IMR-90 (cell line): ENCODE measurements around the gene DENND6A. TPM values are rescaled to one million over a fixed set of nuclear protein-coding genes. Genes with fewer than 3 reads are reported as not detected.

Experiments used
- ATAC-seq: fragments of 200-7000 bp; cut with Tn5 transposase; 2 replicates; pipeline ENCODE4 v1.9.1; 2020; ENCODE audit warnings: low read depth, mild to moderate bottlenecking, moderate library complexity
- BruUV-seq: library from RNA; stranded (reverse); fragments of 400-500 nt; replicated peaks from 2 replicates; lab custom pipeline; 2021; lab: Mats Ljungman, UMichigan
- CTCF ChIA-PET: fragments of 300-600 bp; formaldehyde crosslinking; extraction: SDS; loops from one replicate; lab custom pipeline; 2021; ENCODE audit warnings: antibody characterized with exemption; lab: Yijun Ruan, JAX
- POLR2A ChIA-PET: fragments of 300-600 bp; sonication (Branson Sonifier 250); formaldehyde crosslinking; loops from one replicate; lab custom pipeline; 2022; ENCODE audit warnings: antibody characterized with exemption; ENCODE audit not compliant: unreplicated experiment; lab: Charles Lee
- DNase-seq: peaks from one replicate; pipeline ENCODE4 v3.0.0; 2013
- H2AFZ ChIP-seq: replicated peaks from 2 replicates; pipeline ENCODE3; 2013; ENCODE audit warnings: low read length, mild to moderate bottlenecking; ENCODE audit not compliant: poor library complexity
- H2AK5ac ChIP-seq: 2 replicates; pipeline ENCODE4 v1.6.1; 2013; ENCODE audit warnings: low read depth, low read length, inconsistent platforms
- H2AK9ac ChIP-seq: replicated peaks from 2 replicates; pipeline ENCODE3; 2013; ENCODE audit warnings: mild to moderate bottlenecking, low read depth, low read length, moderate library complexity; ENCODE audit not compliant: poor library complexity
- H2BK120ac ChIP-seq: 2 replicates; pipeline ENCODE4 v1.6.1; 2013; ENCODE audit warnings: low read depth, low read length, inconsistent platforms
- H2BK15ac ChIP-seq: 3 replicates; pipeline ENCODE4 v1.6.1; 2013; ENCODE audit warnings: low read depth, low read length, inconsistent platforms
- H2BK20ac ChIP-seq: 2 replicates; pipeline ENCODE4 v1.6.1; 2013; ENCODE audit warnings: low read depth, mild to moderate bottlenecking, inconsistent platforms, low read length, moderate library complexity
- H2BK5ac ChIP-seq: 2 replicates; pipeline ENCODE4 v1.6.1; 2013; ENCODE audit warnings: mild to moderate bottlenecking, low read depth, low read length, inconsistent platforms; ENCODE audit not compliant: poor library complexity, severe bottlenecking
- H3K14ac ChIP-seq: replicated peaks from 2 replicates; pipeline ENCODE4 v1.6.1; 2013; ENCODE audit warnings: low read depth, low read length, inconsistent platforms
- H3K18ac ChIP-seq: 2 replicates; pipeline ENCODE4 v1.6.1; 2013; ENCODE audit warnings: low read depth, low read length, control low read depth
- H3K23ac ChIP-seq: 2 replicates; pipeline ENCODE4 v1.6.1; 2013; ENCODE audit warnings: low read depth, low read length, inconsistent platforms
- H3K27ac ChIP-seq: 2 replicates; pipeline ENCODE4 v1.5.1; 2013; ENCODE audit warnings: mild to moderate bottlenecking, control low read depth, low read length; ENCODE audit not compliant: insufficient read depth
- H3K27me3 ChIP-seq: 2 replicates; pipeline ENCODE4 v1.6.1; 2013; ENCODE audit warnings: low read length; ENCODE audit not compliant: control insufficient read depth, insufficient read depth
- H3K36me3 ChIP-seq: 2 replicates; pipeline ENCODE4 v1.6.1; 2013; ENCODE audit warnings: low read length, mixed read lengths; ENCODE audit not compliant: control insufficient read depth, insufficient read depth
- H3K4ac ChIP-seq: 2 replicates; pipeline ENCODE4 v1.6.1; 2013; ENCODE audit warnings: low read depth, low read length, inconsistent platforms
- H3K4me1 ChIP-seq: 2 replicates; pipeline ENCODE4 v1.6.1; 2013; ENCODE audit warnings: low read length, mixed read lengths; ENCODE audit not compliant: control insufficient read depth, insufficient read depth
- H3K4me2 ChIP-seq: 2 replicates; pipeline ENCODE4 v1.6.1; 2013; ENCODE audit warnings: low read depth, mild to moderate bottlenecking, control low read depth, low read length, moderate library complexity
- H3K4me3 ChIP-seq: 2 replicates; pipeline ENCODE4 v1.5.1; 2013; ENCODE audit warnings: low read depth, mild to moderate bottlenecking, control low read depth, low read length, moderate library complexity; ENCODE audit not compliant: insufficient read depth
- H3K56ac ChIP-seq: 2 replicates; pipeline ENCODE4 v1.6.1; 2013; ENCODE audit warnings: low read length, inconsistent platforms; ENCODE audit not compliant: insufficient read depth; ENCODE audit errors: extremely low read depth
- H3K79me1 ChIP-seq, 2 experiments: 2 replicates each; pipeline ENCODE4 v1.6.1; 2013; ENCODE audit warnings: low read length in 2 of 2, inconsistent platforms in 1 of 2, low read depth in 1 of 2
- H3K9ac ChIP-seq: 2 replicates; pipeline ENCODE4 v1.6.1; 2013; ENCODE audit warnings: low read depth, low read length, control low read depth
- H3K9me1 ChIP-seq: 2 replicates; pipeline ENCODE4 v1.6.1; 2013; ENCODE audit warnings: low read length, inconsistent platforms; ENCODE audit not compliant: insufficient read depth
- H3K9me3 ChIP-seq: 2 replicates; pipeline ENCODE4 v1.6.1; 2013; ENCODE audit warnings: low read length; ENCODE audit not compliant: control insufficient read depth, insufficient read depth
- H4K20me1 ChIP-seq: 2 replicates; pipeline ENCODE4 v1.6.1; 2013; ENCODE audit warnings: low read length, inconsistent platforms; ENCODE audit not compliant: insufficient read depth
- H4K5ac ChIP-seq: 2 replicates; pipeline ENCODE4 v1.6.1; 2013; ENCODE audit warnings: mild to moderate bottlenecking, low read depth, low read length, control low read depth
- H4K8ac ChIP-seq, 2 experiments: 2 replicates each; pipeline ENCODE4 v1.6.1; 2013; ENCODE audit warnings: low read depth in 2 of 2, low read length in 2 of 2, control low read depth in 1 of 2, inconsistent platforms in 1 of 2
- H4K91ac ChIP-seq: 2 replicates; pipeline ENCODE4 v1.6.1; 2013; ENCODE audit warnings: low read depth, low read length, inconsistent platforms; ENCODE audit not compliant: insufficient read depth
- BHLHE40 ChIP-seq: fragments of 150-350 bp; IDR thresholded peaks from 2 replicates; pipeline ENCODE4 v1.6.1; 2016; ENCODE audit warnings: mild to moderate bottlenecking, low read depth, low read length
- CEBPB ChIP-seq: IDR thresholded peaks from 2 replicates; pipeline ENCODE4 v1.6.1; 2012; ENCODE audit warnings: low read depth, low read length, improper control_type of control experiment
- CHD1 ChIP-seq: IDR thresholded peaks from 2 replicates; pipeline ENCODE4 v1.6.1; 2012; ENCODE audit warnings: low read depth, low read length, improper control_type of control experiment
- FOS ChIP-seq: fragments of 150-350 bp; IDR thresholded peaks from 2 replicates; pipeline ENCODE4 v1.6.1; 2016; ENCODE audit warnings: low read depth, low read length
- MAFK ChIP-seq: IDR thresholded peaks from 2 replicates; pipeline ENCODE4 v1.6.1; 2012; ENCODE audit warnings: low read depth, low read length, improper control_type of control experiment
- MAZ ChIP-seq: IDR thresholded peaks from 2 replicates; pipeline ENCODE4 v1.6.1; 2012; ENCODE audit warnings: low read depth, mild to moderate bottlenecking, low read length, improper control_type of control experiment, moderate library complexity, borderline replicate concordance
- MXI1 ChIP-seq: IDR thresholded peaks from 2 replicates; pipeline ENCODE4 v1.6.1; 2012; ENCODE audit warnings: low read depth, mild to moderate bottlenecking, low read length, moderate library complexity, borderline replicate concordance
- NFE2L2 ChIP-seq: fragments of 150-350 bp; IDR thresholded peaks from 2 replicates; pipeline ENCODE4 v1.6.1; 2016; ENCODE audit warnings: low read depth, mild to moderate bottlenecking, low read length
- POLR2A ChIP-seq: IDR thresholded peaks from 2 replicates; pipeline ENCODE4 v1.6.1; 2012; ENCODE audit warnings: mild to moderate bottlenecking, low read depth, low read length
- RAD21 ChIP-seq: IDR thresholded peaks from 2 replicates; pipeline ENCODE4 v1.6.1; 2012; ENCODE audit warnings: low read length, improper control_type of control experiment
- RCOR1 ChIP-seq: IDR thresholded peaks from 2 replicates; pipeline ENCODE4 v1.6.1; 2012; ENCODE audit warnings: mild to moderate bottlenecking, low read length, improper control_type of control experiment; ENCODE audit not compliant: insufficient replicate concordance
- RFX5 ChIP-seq: IDR thresholded peaks from 2 replicates; pipeline ENCODE4 v1.8.0; 2012; ENCODE audit warnings: low read depth, mild to moderate bottlenecking, low read length, moderate library complexity
- SMC3 ChIP-seq: fragments of 150-350 bp; IDR thresholded peaks from 2 replicates; pipeline ENCODE4 v1.6.1; 2016; ENCODE audit warnings: low read depth, mild to moderate bottlenecking, antibody characterized with exemption, low read length, moderate library complexity
- WGBS, 2 experiments: methylation state at CpG; one replicate each; pipeline versions ENCODE4 v1.1.5 to v1.1.7; 2013; ENCODE audit warnings: missing lambda C conversion rate in 2 of 2; ENCODE audit not compliant: insufficient read length in 1 of 2; ENCODE audit errors: extremely low coverage in 2 of 2; 5-methylcytosine and 5-hydroxymethylcytosine counted together
- dilution Hi-C: fragments of 300-500 bp; cut with HindIII; formaldehyde crosslinking; loops from one replicate; pipeline ENCODE4 v1.14.3; 2018; ENCODE audit warnings: low sequenced_read_pairs; ENCODE audit not compliant: unreplicated experiment
- in situ Hi-C: fragments of 300-500 bp; cut with MboI; formaldehyde crosslinking; loops from 3 replicates; pipeline ENCODE4 v1.14.3; 2019; ENCODE audit warnings: low sequenced_read_pairs, inconsistent platforms, mixed read lengths
- intact Hi-C: fragments of 100-400 bp; cut with micrococcal nuclease; formaldehyde crosslinking; loops from 2 replicates; pipeline ENCODE4 v1.10.0; 2022
- polyA plus RNA-seq, 3 experiments: library from polyadenylated mRNA; depleted of rRNA; stranded (reverse); fragments of >200 nt; gene quantifications; 2 replicates each; pipeline ENCODE4 v1.2.3, GENCODE V29; 2012; ENCODE audit warnings: low replicate concordance in 1 of 3
- total RNA-seq: library from RNA; depleted of rRNA; stranded (reverse); fragments of >200 nt; gene quantifications from 2 replicates; pipeline ENCODE4 v1.2.3, GENCODE V29; 2012
- TF ChIP-seq, protein P1 (sequence below): conservative IDR thresholded peaks from 2 replicates; pipeline ENCODE4 v1.5.1; 2012; ENCODE audit warnings: mild to moderate bottlenecking, low read depth, low read length, improper control_type of control experiment
- TF ChIP-seq, protein P2 (sequence below): fragments of 150-350 bp; IDR thresholded peaks from 2 replicates; pipeline ENCODE4 v1.6.1; 2016; ENCODE audit warnings: low read depth, mild to moderate bottlenecking, low read length, moderate library complexity, borderline replicate concordance

The DENND6A gene
- total and polyA plus RNA-seq, 2 of the 4 experiments (the other 2 are of a cell fraction): 3.8 to 9.0 TPM

DNA sequence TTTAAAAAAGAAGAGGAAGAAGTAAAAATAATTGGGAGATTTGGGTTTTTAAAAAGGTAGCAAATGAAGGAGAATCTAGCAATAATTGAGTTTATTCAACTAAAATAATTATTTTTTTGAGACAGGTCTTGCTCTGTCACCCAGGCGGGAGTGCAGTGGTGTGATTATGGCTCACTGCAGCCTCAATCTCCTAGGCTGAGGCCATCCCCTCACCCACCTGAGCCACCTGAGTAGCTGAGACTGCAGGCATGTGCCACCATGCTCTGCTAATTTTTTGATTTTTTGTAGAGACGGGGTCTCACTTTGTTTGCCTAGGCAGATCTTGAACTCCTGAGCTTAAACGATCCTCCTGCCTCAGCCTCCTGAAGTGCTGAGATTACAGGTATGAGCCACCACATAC, 68.1 kb downstream of the DENND6A start:
- Histone ChIP-seq H3K4me2 (no peak overlapping the region), H2AK5ac (no peak overlapping the region), H4K5ac (no peak overlapping the region), H3K9me3 (no peaks in the 10 kb centered on the region), H4K91ac (no peak overlapping the region), H3K18ac (no peak overlapping the region), H2BK5ac (no peak overlapping the region), H3K4me1 (no peaks in the 10 kb centered on the region), H3K23ac (no peak overlapping the region), H3K27me3 (no peaks in the 10 kb centered on the region), H4K20me1 (no peaks in the 10 kb centered on the region), H2BK20ac (no peak overlapping the region), H3K9ac (no peak overlapping the region), H2AK9ac (no peak overlapping the region), H3K36me3 (peaks cover 14% of the 10 kb centered on the region), H3K9me1 (no peaks in the 10 kb centered on the region; the same call in 1 of the 2 replicates), H4K8ac (no peak overlapping the region), H2BK120ac (no peak overlapping the region), H3K4me3 (no peak overlapping the region), H3K27ac (no peak overlapping the region), H3K79me1 (no peaks in the 10 kb centered on the region), H3K56ac (no peak overlapping the region), H3K14ac (no peak overlapping the region), H3K4ac (no peak overlapping the region), H2AFZ (no peak overlapping the region), H2BK15ac (no peak overlapping the region)
- no peak for ATAC-seq
- intact Hi-C loops: no loop called here
- WGBS, 2 experiments: 100% methylated on average over 1 of the region's 3 CpGs; no CpG with 5 or more reads in 1 of the 2 experiments
- ChIA-PET CTCF (no interaction called here), POLR2A (no interaction called here)
- no TSS peak for BruUV-seq
- dilution Hi-C loops: no loop called here
- in situ Hi-C loops: no loop called here
- TF ChIP-seq RAD21: no peak
- TF ChIP-seq CHD1: no peak
- TF ChIP-seq MAZ: no peak
- no peak for TF ChIP-seq RFX5
- TF ChIP-seq, protein P1, sequence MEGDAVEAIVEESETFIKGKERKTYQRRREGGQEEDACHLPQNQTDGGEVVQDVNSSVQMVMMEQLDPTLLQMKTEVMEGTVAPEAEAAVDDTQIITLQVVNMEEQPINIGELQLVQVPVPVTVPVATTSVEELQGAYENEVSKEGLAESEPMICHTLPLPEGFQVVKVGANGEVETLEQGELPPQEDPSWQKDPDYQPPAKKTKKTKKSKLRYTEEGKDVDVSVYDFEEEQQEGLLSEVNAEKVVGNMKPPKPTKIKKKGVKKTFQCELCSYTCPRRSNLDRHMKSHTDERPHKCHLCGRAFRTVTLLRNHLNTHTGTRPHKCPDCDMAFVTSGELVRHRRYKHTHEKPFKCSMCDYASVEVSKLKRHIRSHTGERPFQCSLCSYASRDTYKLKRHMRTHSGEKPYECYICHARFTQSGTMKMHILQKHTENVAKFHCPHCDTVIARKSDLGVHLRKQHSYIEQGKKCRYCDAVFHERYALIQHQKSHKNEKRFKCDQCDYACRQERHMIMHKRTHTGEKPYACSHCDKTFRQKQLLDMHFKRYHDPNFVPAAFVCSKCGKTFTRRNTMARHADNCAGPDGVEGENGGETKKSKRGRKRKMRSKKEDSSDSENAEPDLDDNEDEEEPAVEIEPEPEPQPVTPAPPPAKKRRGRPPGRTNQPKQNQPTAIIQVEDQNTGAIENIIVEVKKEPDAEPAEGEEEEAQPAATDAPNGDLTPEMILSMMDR: no peak
- no peak for TF ChIP-seq POLR2A
- TF ChIP-seq CEBPB: no peak
- no peak for TF ChIP-seq FOS
- TF ChIP-seq MXI1: no peak
- TF ChIP-seq BHLHE40: no peak
- TF ChIP-seq RCOR1: no peak
- no peak for TF ChIP-seq MAFK
- TF ChIP-seq, protein P2, sequence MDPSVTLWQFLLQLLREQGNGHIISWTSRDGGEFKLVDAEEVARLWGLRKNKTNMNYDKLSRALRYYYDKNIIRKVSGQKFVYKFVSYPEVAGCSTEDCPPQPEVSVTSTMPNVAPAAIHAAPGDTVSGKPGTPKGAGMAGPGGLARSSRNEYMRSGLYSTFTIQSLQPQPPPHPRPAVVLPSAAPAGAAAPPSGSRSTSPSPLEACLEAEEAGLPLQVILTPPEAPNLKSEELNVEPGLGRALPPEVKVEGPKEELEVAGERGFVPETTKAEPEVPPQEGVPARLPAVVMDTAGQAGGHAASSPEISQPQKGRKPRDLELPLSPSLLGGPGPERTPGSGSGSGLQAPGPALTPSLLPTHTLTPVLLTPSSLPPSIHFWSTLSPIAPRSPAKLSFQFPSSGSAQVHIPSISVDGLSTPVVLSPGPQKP: no peak
- no peak for TF ChIP-seq NFE2L2
- no peak for TF ChIP-seq SMC3
- DNase-seq: no peak
